Heart left ventricle (tissue), 16 donors: ENCODE results near the gene MAP3K9. TPM values are rescaled to one million over a fixed set of nuclear protein-coding genes. Genes with fewer than 3 reads are reported as not detected.

ENCODE experiments used
- ATAC-seq, 4 donors: fragments of 200-7000 bp; cut with Tn5 transposase; one replicate each; pipeline ENCODE4 v1.9.1; 2020 to 2022; ENCODE audit warnings: moderate library complexity in 4 of 4, mild to moderate bottlenecking in 3 of 4, moderate number of reproducible peaks in 1 of 4
- DNase-seq, 5 donors: peaks; one replicate each; pipeline ENCODE4 v3.0.0-alpha.2; 2020
- H3K27ac ChIP-seq, 12 donors: fragments of 200-600 bp; sonication (generic) in 4 of 12; one replicate each; pipeline versions ENCODE4 v1.5.0 to v1.8.0; 2016 to 2022; ENCODE audit warnings: mild to moderate bottlenecking in 2 of 12
- H3K27me3 ChIP-seq, 9 donors: fragments of 200-600 bp; sonication (generic) in 2 of 9; one replicate each; pipeline versions ENCODE4 v1.5.1 to v1.8.0; 2016 to 2022; ENCODE audit warnings: mild to moderate bottlenecking in 3 of 9
- H3K36me3 ChIP-seq, 9 donors: fragments of 200-600 bp; sonication (generic) in 2 of 9; one replicate each; pipeline versions ENCODE4 v1.5.0 to v1.8.0; 2018 to 2022; ENCODE audit warnings: mild to moderate bottlenecking in 2 of 9
- H3K4me1 ChIP-seq, 12 donors: fragments of 200-600 bp; sonication (generic) in 4 of 12; one replicate each; pipeline versions ENCODE4 v1.5.0 to v1.8.0; 2016 to 2022; ENCODE audit warnings: mild to moderate bottlenecking in 3 of 12
- H3K4me3 ChIP-seq, 12 donors: fragments of 200-600 bp; sonication (generic) in 4 of 12; one replicate each; pipeline versions ENCODE4 v1.5.0 to v1.8.0; 2017 to 2022; ENCODE audit warnings: mild to moderate bottlenecking in 9 of 12, moderate library complexity in 4 of 12
- H3K9me3 ChIP-seq, 12 donors: fragments of 200-600 bp; sonication (generic) in 4 of 12; one replicate each; pipeline versions ENCODE4 v1.5.0 to v1.8.0; 2016 to 2022; ENCODE audit warnings: mild to moderate bottlenecking in 1 of 12
- POLR2A ChIP-seq, 2 donors: fragments of 450-650 bp; IDR thresholded peaks; one replicate each; pipeline ENCODE4 v1.6.1; 2017; ENCODE audit warnings: antibody characterized with exemption in 2 of 2, mild to moderate bottlenecking in 2 of 2, moderate library complexity in 2 of 2
- WGBS, 4 donors: extraction: QIAGEN DNeasy Blood & Tissue Kit in 2 of 4; methylation state at CpG; one replicate each; pipeline versions ENCODE4 v1.1.5 to v1.1.7; 2013 to 2018; 5-methylcytosine and 5-hydroxymethylcytosine counted together
- intact Hi-C, 10 donors: fragments of 100-400 bp; cut with DNase I; formaldehyde crosslinking; loops; one replicate each; pipeline versions ENCODE4 v1.11.1 to v1.14.2; 2022
- polyA plus RNA-seq, 2 donors: library from polyadenylated mRNA; stranded (reverse); fragments of 200-250 nt; gene quantifications; one replicate each; pipeline ENCODE4 v1.2.3, GENCODE V29; 2013
- total RNA-seq, 9 donors: library from RNA; depleted of rRNA in 2 of 9; stranded (reverse); fragments of >200 nt in 2 of 9; fragmentation: NEBNext Ultra II Directional in 3 of 9; extraction: Animal tissue kit (Norgen Biotek cat#: 25700) in 3 of 9; gene quantifications; one replicate each; pipeline versions ENCODE4 v1.1.0 to v1.2.4, GENCODE V29; 2016 to 2023
- TF ChIP-seq, protein P1 (sequence below), 12 donors: fragments of 200-600 bp; sonication (generic) in 4 of 12; IDR thresholded peaks; one replicate each; pipeline versions ENCODE4 v1.5.0 to v1.8.0; 2018 to 2022; ENCODE audit warnings: antibody characterized with exemption in 12 of 12, mild to moderate bottlenecking in 5 of 12
- donor health status: ischemic (EF 13 %, LVEDD 7.1; RV severe dilation, severe dysfunction).
- donor health status: healthy with polysubstance abuse.
- donor health status: DM: no; HTN: yes; CAD: no.
- donor health status: DM: no; HTN: no; CAD: no.
- donor health status: ischemic (EF 25% LVEDD 6.9; RV normal size, moderate dysfunction).
- donor health status: ischemic (EF 25% LVEDD 5.7; RV mildly dilated, moderate dysfunction).
- donor health status: healthy.
- donor health status: DM: yes; HTN: yes; CAD: no.
- donor health status: ischemic (EF 35%, LVEDD 5.7; RV mildly dilated, moderate dysfunction).
- donor health status: nonischemic (EF 11% LVEDD 7.7; RV severe dilation, severe dysfunction).
- donor health status: DM: yes; HTN: yes; CAD: no.
- donor health status: PGD.
- donor health status: ischemic (EF 29% LVEDD 5.4; RV normal size, mild dysfunction).
- donor health status: nonischemic (EF 23%, LVEDD 6.1; RV moderate dilation, normal function).

Gene MAP3K9
- total and polyA plus RNA-seq, 11 donors = 0.91 to 3.8 (median 1.7) TPM

DNA sequence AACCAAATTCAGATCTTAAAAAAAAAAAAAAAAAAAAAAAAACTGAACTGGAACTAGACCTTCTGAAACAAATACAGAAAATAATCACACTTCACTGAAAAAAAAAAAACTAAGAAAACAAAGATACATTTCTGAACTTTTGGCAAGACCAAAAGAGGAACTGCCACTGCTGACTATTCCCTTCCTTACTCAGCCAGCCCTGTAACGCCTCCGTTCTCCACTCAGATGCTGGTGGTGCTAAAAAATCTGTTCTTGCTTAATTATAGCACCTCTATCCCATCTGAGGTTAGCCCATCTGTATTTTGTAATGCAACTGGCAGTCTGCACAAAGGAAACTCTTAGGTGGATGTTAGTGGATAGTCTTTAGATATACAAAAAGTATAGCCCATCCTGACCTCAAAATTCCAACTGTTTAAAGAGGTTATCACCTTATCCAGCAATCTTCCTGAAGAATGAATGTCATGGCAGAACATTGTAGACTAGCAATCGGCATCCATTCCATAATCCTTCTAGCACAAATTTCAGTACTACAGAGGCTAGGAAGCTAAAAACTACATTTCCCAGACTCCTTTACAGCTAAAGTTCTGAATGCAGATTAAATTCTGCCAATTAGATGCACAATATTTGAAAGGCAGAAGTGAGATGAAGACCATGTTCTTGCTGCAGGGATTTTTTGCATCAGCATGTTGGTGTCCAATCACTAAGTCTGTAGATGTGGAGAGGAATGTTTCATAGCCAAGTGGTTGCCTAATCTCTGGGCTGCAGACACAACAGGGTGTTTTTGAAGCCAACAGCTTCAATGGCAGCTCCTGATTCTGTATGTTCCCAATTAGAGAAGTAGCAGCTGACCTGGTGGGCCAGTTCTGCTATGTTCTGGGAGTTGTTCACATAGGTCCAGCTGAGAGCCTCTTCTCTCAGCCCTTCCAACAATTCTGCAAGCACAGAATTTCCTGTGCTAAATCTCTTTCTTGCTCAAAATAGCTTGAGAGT lies 5.7 kb downstream of the MAP3K9 start:
- ATAC-seq (no peak), DNase-seq (no peak)
- Histone ChIP-seq H3K27ac (no peak overlapping the region), H3K36me3 (no peaks in the 10 kb centered on the region), H3K4me3 (no peak overlapping the region), H3K27me3 (peaks cover 0 to 34% (median 20%) of the 10 kb centered on the region in 9 donors), H3K9me3 (no peaks in the 10 kb centered on the region), H3K4me1 (peaks cover 0 to 14% (median 3%) of the 10 kb centered on the region in 12 donors)
- TF ChIP-seq, protein P1, sequence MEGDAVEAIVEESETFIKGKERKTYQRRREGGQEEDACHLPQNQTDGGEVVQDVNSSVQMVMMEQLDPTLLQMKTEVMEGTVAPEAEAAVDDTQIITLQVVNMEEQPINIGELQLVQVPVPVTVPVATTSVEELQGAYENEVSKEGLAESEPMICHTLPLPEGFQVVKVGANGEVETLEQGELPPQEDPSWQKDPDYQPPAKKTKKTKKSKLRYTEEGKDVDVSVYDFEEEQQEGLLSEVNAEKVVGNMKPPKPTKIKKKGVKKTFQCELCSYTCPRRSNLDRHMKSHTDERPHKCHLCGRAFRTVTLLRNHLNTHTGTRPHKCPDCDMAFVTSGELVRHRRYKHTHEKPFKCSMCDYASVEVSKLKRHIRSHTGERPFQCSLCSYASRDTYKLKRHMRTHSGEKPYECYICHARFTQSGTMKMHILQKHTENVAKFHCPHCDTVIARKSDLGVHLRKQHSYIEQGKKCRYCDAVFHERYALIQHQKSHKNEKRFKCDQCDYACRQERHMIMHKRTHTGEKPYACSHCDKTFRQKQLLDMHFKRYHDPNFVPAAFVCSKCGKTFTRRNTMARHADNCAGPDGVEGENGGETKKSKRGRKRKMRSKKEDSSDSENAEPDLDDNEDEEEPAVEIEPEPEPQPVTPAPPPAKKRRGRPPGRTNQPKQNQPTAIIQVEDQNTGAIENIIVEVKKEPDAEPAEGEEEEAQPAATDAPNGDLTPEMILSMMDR (IDR thresholded peaks at IDR 0.05) = no peak
- TF ChIP-seq POLR2A (IDR thresholded peaks at IDR 0.05) = no peak
- 82 to 93% (median 84%) methylated on average over 3 of the region's 3 CpGs for WGBS, 4 donors
- intact Hi-C loops = no loop called here

DNA sequence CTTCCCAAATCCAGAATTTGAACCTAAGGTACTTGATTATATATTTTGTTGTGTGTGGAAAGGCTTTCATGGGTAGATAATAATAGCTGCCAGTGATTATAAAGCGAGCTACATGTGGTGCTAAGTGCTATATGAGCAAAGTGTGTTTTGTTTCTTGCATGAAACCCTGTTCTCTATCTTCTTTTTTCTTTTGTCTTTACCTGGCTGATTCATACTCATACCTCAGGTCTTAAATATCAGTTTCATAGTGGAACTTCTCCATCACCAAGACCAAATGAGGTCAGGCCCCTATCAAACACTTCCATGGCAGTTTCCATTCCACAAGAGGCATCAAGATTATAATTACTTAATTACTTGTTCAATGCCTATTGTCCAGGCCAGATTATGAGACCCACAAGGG lies 6.9 kb downstream of the MAP3K9 start:
- TF ChIP-seq, protein P1 (IDR thresholded peaks at IDR 0.05) = no peak
- no peak for TF ChIP-seq POLR2A (IDR thresholded peaks at IDR 0.05)
- no peak overlapping the region for H3K4me3 ChIP-seq
- intact Hi-C loops = no loop called here
- DNase-seq = no peak
- peaks cover 0 to 6% (median 0%) of the 10 kb centered on the region in 12 donors for H3K4me1 ChIP-seq
- H3K27ac ChIP-seq = no peak overlapping the region
- H3K27me3 ChIP-seq = peaks cover 0 to 25% (median 9%) of the 10 kb centered on the region in 9 donors
- 76 to 90% (median 81%) methylated on average over 1 of the region's 1 CpG for WGBS, 4 donors
- no peak for ATAC-seq
- no peaks in the 10 kb centered on the region for H3K36me3 ChIP-seq
- no peaks in the 10 kb centered on the region for H3K9me3 ChIP-seq

DNA sequence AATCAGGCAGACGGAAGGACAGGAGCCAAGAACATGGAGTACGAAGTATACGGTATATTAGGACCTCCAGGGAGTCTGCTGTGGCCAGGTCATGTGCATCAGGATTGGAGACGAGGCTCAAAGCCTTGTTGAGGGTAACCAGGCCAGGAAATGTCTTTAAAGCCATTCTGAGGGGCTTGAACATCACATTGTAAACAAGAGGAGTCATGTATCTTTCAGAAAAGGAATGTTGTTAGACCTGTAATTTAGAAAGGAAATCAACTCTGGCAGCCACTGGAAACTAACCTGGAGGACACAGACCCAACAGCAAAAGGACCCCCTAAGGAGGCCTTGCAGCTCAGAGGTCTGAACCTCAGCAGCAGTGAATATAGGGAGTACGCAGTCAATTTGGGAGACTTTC lies 7.5 kb downstream of the MAP3K9 start:
- no peaks in the 10 kb centered on the region for H3K9me3 ChIP-seq
- H3K27ac ChIP-seq = no peak overlapping the region
- no peaks in the 10 kb centered on the region for H3K36me3 ChIP-seq
- 72 to 86% (median 81%) methylated on average over 5 of the region's 5 CpGs for WGBS, 4 donors
- no peak for TF ChIP-seq POLR2A (IDR thresholded peaks at IDR 0.05)
- TF ChIP-seq, protein P1 (IDR thresholded peaks at IDR 0.05) = no peak
- intact Hi-C loops = no loop called here
- no peak overlapping the region for H3K4me3 ChIP-seq
- no peak for DNase-seq
- H3K27me3 ChIP-seq = peaks cover 0 to 20% (median 4%) of the 10 kb centered on the region in 9 donors
- no peak for ATAC-seq
- H3K4me1 ChIP-seq = peaks cover 0 to 6% (median 0%) of the 10 kb centered on the region in 12 donors

- DNase-seq = no peak
- no peak for ATAC-seq
- Histone ChIP-seq H3K36me3 (no peaks in the 10 kb centered on the region), H3K4me3 (no peak overlapping the region), H3K4me1 (no peaks in the 10 kb centered on the region), H3K9me3 (no peaks in the 10 kb centered on the region), H3K27me3 (no peaks in the 10 kb centered on the region), H3K27ac (no peak overlapping the region)
- intact Hi-C loops = no loop called here
- TF ChIP-seq, protein P1 (IDR thresholded peaks at IDR 0.05) = no peak
- no peak for TF ChIP-seq POLR2A (IDR thresholded peaks at IDR 0.05)
- WGBS, 4 donors = 92 to 96% (median 94%) methylated on average over 8 of the region's 8 CpGs
Observed at GRCh38 chr14:70796551-70796950, 12.8 kb downstream of the MAP3K9 start.
